ENCODE data around the gene MYBPC2. TPM values are rescaled to one million over a fixed set of nuclear protein-coding genes. Genes with fewer than 3 reads are reported as not detected.

Gene MYBPC2
- total RNA-seq, 1 experiment from 2014 or later: not detected

DNA sequence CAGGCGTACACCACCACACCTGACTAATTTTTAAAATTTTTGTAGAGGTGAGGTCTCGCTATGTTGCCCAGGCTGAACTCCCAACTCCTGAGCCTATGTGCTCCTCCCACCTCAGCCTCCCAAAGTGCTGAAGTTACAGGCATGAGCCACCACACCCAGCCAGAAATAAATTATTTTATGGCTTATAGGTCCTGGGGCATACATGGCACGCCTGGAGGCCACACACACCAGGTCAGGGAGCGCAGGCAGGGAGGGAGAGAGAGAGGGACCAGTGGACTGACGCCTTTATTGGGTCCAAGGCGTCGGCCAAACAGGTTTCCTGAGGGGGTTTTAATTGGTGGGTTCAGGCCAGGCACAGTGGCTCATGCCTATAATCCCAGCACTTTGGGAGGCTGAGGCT is 7.1 kb upstream of the MYBPC2 start:
- TF ChIP-seq, protein P1, sequence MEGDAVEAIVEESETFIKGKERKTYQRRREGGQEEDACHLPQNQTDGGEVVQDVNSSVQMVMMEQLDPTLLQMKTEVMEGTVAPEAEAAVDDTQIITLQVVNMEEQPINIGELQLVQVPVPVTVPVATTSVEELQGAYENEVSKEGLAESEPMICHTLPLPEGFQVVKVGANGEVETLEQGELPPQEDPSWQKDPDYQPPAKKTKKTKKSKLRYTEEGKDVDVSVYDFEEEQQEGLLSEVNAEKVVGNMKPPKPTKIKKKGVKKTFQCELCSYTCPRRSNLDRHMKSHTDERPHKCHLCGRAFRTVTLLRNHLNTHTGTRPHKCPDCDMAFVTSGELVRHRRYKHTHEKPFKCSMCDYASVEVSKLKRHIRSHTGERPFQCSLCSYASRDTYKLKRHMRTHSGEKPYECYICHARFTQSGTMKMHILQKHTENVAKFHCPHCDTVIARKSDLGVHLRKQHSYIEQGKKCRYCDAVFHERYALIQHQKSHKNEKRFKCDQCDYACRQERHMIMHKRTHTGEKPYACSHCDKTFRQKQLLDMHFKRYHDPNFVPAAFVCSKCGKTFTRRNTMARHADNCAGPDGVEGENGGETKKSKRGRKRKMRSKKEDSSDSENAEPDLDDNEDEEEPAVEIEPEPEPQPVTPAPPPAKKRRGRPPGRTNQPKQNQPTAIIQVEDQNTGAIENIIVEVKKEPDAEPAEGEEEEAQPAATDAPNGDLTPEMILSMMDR (conservative IDR thresholded peaks at IDR 0.05; ENCODE audit: low read depth, low read length): no peak
- no peak for TF ChIP-seq EZH2 (IDR thresholded peaks at IDR 0.05; ENCODE audit: borderline replicate concordance, low read depth, low read length, poor library complexity, severe bottlenecking)

GRCh38 chr19:50427318-50427925 is 5.3 kb upstream of the MYBPC2 start:
- BruUV-seq (replicated peaks): no TSS peak
- POLR2A ChIA-PET (ENCODE audit: low non-redundant PET): no interaction called here
- Histone ChIP-seq H3K27me3 (replicated peaks; ENCODE audit: insufficient read depth, low read depth, low read length, poor library complexity) (no peaks in the 10 kb centered on the region), H3K9me3 (ENCODE audit: low read depth, low read length, poor library complexity, severe bottlenecking) (no peaks in the 10 kb centered on the region), H3K36me3 (ENCODE audit: insufficient read depth, low read length, poor library complexity, severe bottlenecking) (no peaks in the 10 kb centered on the region), H3K4me3 (ENCODE audit: low read depth, low read length, poor library complexity, severe bottlenecking) (peak overlapping the region; percentile 29), H3K4me1 (ENCODE audit: insufficient read depth, low read length, poor library complexity, severe bottlenecking) (peaks cover 15% of the 10 kb centered on the region), H3K27ac (ENCODE audit: low read depth, low read length, poor library complexity, severe bottlenecking) (no peak overlapping the region)
- CTCF ChIA-PET: no interaction called here
- intact Hi-C loops (cut with micrococcal nuclease; ENCODE audit: unreplicated experiment): no loop called here
- no peak for DNase-seq (ENCODE audit: low spot score)
- TF ChIP-seq, protein P1 (conservative IDR thresholded peaks at IDR 0.05; ENCODE audit: low read depth, low read length): no peak
- no peak for TF ChIP-seq EZH2 (IDR thresholded peaks at IDR 0.05; ENCODE audit: borderline replicate concordance, low read depth, low read length, poor library complexity, severe bottlenecking)

More for the DNA sequence above, 7.1 kb upstream of the MYBPC2 start:
- intact Hi-C loops (cut with micrococcal nuclease; ENCODE audit: unreplicated experiment): no loop called here
- ChIA-PET CTCF (no interaction called here), POLR2A (ENCODE audit: low non-redundant PET) (no interaction called here)
- no peaks in the 10 kb centered on the region for H3K9me3 ChIP-seq (ENCODE audit: low read depth, low read length, poor library complexity, severe bottlenecking)
- H3K4me1 ChIP-seq (ENCODE audit: insufficient read depth, low read length, poor library complexity, severe bottlenecking): peaks cover 12% of the 10 kb centered on the region
- H3K4me3 ChIP-seq (ENCODE audit: low read depth, low read length, poor library complexity, severe bottlenecking): no peak overlapping the region
- no peaks in the 10 kb centered on the region for H3K27me3 ChIP-seq (replicated peaks; ENCODE audit: insufficient read depth, low read depth, low read length, poor library complexity)
- no peak overlapping the region for H3K27ac ChIP-seq (ENCODE audit: low read depth, low read length, poor library complexity, severe bottlenecking)
- no TSS peak for BruUV-seq (replicated peaks)
- no peaks in the 10 kb centered on the region for H3K36me3 ChIP-seq (ENCODE audit: insufficient read depth, low read length, poor library complexity, severe bottlenecking)
- DNase-seq (ENCODE audit: low spot score): no peak

DNA sequence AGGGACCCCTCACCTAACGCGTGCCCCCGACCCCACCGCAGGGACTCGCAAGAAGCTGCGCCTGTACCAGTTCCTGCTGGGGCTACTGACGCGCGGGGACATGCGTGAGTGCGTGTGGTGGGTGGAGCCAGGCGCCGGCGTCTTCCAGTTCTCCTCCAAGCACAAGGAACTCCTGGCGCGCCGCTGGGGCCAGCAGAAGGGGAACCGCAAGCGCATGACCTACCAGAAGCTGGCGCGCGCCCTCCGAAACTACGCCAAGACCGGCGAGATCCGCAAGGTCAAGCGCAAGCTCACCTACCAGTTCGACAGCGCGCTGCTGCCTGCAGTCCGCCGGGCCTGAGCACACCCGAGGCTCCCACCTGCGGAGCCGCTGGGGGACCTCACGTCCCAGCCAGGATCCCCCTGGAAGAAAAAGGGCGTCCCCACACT is 4.7 kb upstream of the MYBPC2 start:
- H3K36me3 ChIP-seq (ENCODE audit: insufficient read depth, low read length, poor library complexity, severe bottlenecking): no peaks in the 10 kb centered on the region
- H3K27ac ChIP-seq (ENCODE audit: low read depth, low read length, poor library complexity, severe bottlenecking): peak overlapping the region; percentile 31
- no peak for TF ChIP-seq EZH2 (IDR thresholded peaks at IDR 0.05; ENCODE audit: borderline replicate concordance, low read depth, low read length, poor library complexity, severe bottlenecking)
- TF ChIP-seq, protein P1 (conservative IDR thresholded peaks at IDR 0.05; ENCODE audit: low read depth, low read length): no peak
- peaks cover 21% of the 10 kb centered on the region for H3K4me1 ChIP-seq (ENCODE audit: insufficient read depth, low read length, poor library complexity, severe bottlenecking)
- ChIA-PET CTCF (no interaction called here), POLR2A (ENCODE audit: low non-redundant PET) (no interaction called here)
- DNase-seq (ENCODE audit: low spot score): peak; percentile 75
- no peaks in the 10 kb centered on the region for H3K9me3 ChIP-seq (ENCODE audit: low read depth, low read length, poor library complexity, severe bottlenecking)
- H3K4me3 ChIP-seq (ENCODE audit: low read depth, low read length, poor library complexity, severe bottlenecking): peak overlapping the region; percentile 29
- BruUV-seq (replicated peaks): no TSS peak
- H3K27me3 ChIP-seq (replicated peaks; ENCODE audit: insufficient read depth, low read depth, low read length, poor library complexity): no peaks in the 10 kb centered on the region
- intact Hi-C loops (cut with micrococcal nuclease; ENCODE audit: unreplicated experiment): no loop called here

Data from A673 (cell line).